A673 (cell line): ENCODE measurements around the gene RNF157. TPM values are rescaled to one million over a fixed set of nuclear protein-coding genes. Genes with fewer than 3 reads are reported as not detected.

Source experiments
- BruUV-seq: library from RNA; stranded (reverse); fragments of 400-500 nt; replicated peaks from 2 replicates; lab custom pipeline; 2021; lab: Mats Ljungman, UMichigan
- CTCF ChIA-PET: fragments of 300-600 bp; sonication (Branson Sonifier 250); formaldehyde crosslinking; loops from one replicate; lab custom pipeline; 2022; ENCODE audit warnings: antibody characterized with exemption; lab: Charles Lee
- POLR2A ChIA-PET: fragments of 300-600 bp; sonication (Branson Sonifier 250); formaldehyde crosslinking; loops from one replicate; lab custom pipeline; 2022; ENCODE audit warnings: antibody characterized with exemption; ENCODE audit not compliant: low non-redundant PET; lab: Charles Lee
- DNase-seq: peaks from one replicate; pipeline ENCODE4 v3.0.0-alpha.2; 2015; ENCODE audit warnings: low spot score
- H3K27ac ChIP-seq: fragments of 200-600 bp; sonication (generic); 2 replicates; pipeline ENCODE4 v1.5.1; 2016; ENCODE audit warnings: mixed run types, low read depth, mild to moderate bottlenecking, mixed read lengths, antibody characterized with exemption, low read length; ENCODE audit not compliant: poor library complexity, severe bottlenecking
- H3K27me3 ChIP-seq: fragments of 200-600 bp; sonication (generic); replicated peaks from 2 replicates; pipeline ENCODE4 v1.6.1; 2017; ENCODE audit warnings: mixed run types, low read depth, mild to moderate bottlenecking, mixed read lengths, antibody characterized with exemption, low read length; ENCODE audit not compliant: insufficient read depth, poor library complexity
- H3K36me3 ChIP-seq: fragments of 200-600 bp; sonication (generic); 2 replicates; pipeline ENCODE4 v1.6.1; 2016; ENCODE audit warnings: mixed run types, mild to moderate bottlenecking, mixed read lengths, antibody characterized with exemption, low read length; ENCODE audit not compliant: insufficient read depth, poor library complexity, severe bottlenecking
- H3K4me1 ChIP-seq: fragments of 200-600 bp; sonication (generic); 2 replicates; pipeline ENCODE4 v1.6.1; 2017; ENCODE audit warnings: mixed run types, mild to moderate bottlenecking, mixed read lengths, antibody characterized with exemption, low read length; ENCODE audit not compliant: insufficient read depth, poor library complexity, severe bottlenecking
- H3K4me3 ChIP-seq: fragments of 200-600 bp; sonication (generic); 2 replicates; pipeline ENCODE4 v1.5.1; 2016; ENCODE audit warnings: low read depth, mixed run types, mild to moderate bottlenecking, mixed read lengths, low read length; ENCODE audit not compliant: poor library complexity, severe bottlenecking
- H3K9me3 ChIP-seq: fragments of 200-600 bp; sonication (generic); 2 replicates; pipeline ENCODE4 v1.6.1; 2016; ENCODE audit warnings: mixed run types, low read depth, mild to moderate bottlenecking, mixed read lengths, antibody characterized with exemption, low read length; ENCODE audit not compliant: poor library complexity, severe bottlenecking
- CTCF ChIP-seq: fragments of 300-800, 200-600 bp; sonication (generic); conservative IDR thresholded peaks from 2 replicates; pipeline ENCODE4 v1.5.1; 2017; ENCODE audit warnings: low read depth, mild to moderate bottlenecking, antibody characterized with exemption, low read length, moderate library complexity, mixed read lengths
- EZH2 ChIP-seq: fragments of 200-600 bp; sonication (generic); IDR thresholded peaks from 2 replicates; pipeline ENCODE4 v1.6.1; 2017; ENCODE audit warnings: borderline replicate concordance, low read depth, mild to moderate bottlenecking, mixed read lengths, antibody characterized with exemption, low read length; ENCODE audit not compliant: poor library complexity, severe bottlenecking
- intact Hi-C: fragments of 100-400 bp; cut with micrococcal nuclease; formaldehyde crosslinking; loops from one replicate; pipeline ENCODE4 v1.10.0; 2022; ENCODE audit not compliant: unreplicated experiment
- total RNA-seq: library from RNA; stranded (reverse); gene quantifications from 2 replicates; pipeline ENCODE4 v1.2.3, GENCODE V29; 2021

Gene RNF157
- total RNA-seq, 1 experiment from 2014 or later: 0.56 TPM

- CTCF ChIA-PET: no interaction called here
- no TSS peak for BruUV-seq
- intact Hi-C loops: no loop called here
- TF ChIP-seq EZH2: no peak
- no peak for TF ChIP-seq CTCF
- Histone ChIP-seq H3K27me3 (peaks cover under 1% of the 10 kb centered on the region), H3K9me3 (no peaks in the 10 kb centered on the region), H3K4me3 (no peak overlapping the region), H3K27ac (no peak overlapping the region), H3K4me1 (no peaks in the 10 kb centered on the region), H3K36me3 (no peaks in the 10 kb centered on the region)
- no peak for DNase-seq
- POLR2A ChIA-PET: no interaction called here
These were observed 16.5 kb downstream of the RNF157 start for GRCh38 chr17:76223802-76224201.

- POLR2A ChIA-PET: no interaction called here
- no TSS peak for BruUV-seq
- DNase-seq: no peak
- no peaks in the 10 kb centered on the region for H3K36me3 ChIP-seq
- H3K4me3 ChIP-seq: no peak overlapping the region
- H3K4me1 ChIP-seq: no peaks in the 10 kb centered on the region
- no peak overlapping the region for H3K27ac ChIP-seq
- H3K9me3 ChIP-seq: no peaks in the 10 kb centered on the region
- no peaks in the 10 kb centered on the region for H3K27me3 ChIP-seq
- TF ChIP-seq CTCF: no peak
- TF ChIP-seq EZH2: no peak
- CTCF ChIA-PET: no interaction called here
- intact Hi-C loops: no loop called here
These were observed 20.5 kb downstream of the RNF157 start for GRCh38 chr17:76219670-76220383.

- no peak for TF ChIP-seq EZH2
- TF ChIP-seq CTCF: no peak
- DNase-seq: no peak
- Histone ChIP-seq H3K4me3 (no peak overlapping the region), H3K4me1 (no peaks in the 10 kb centered on the region), H3K36me3 (no peaks in the 10 kb centered on the region), H3K9me3 (no peaks in the 10 kb centered on the region), H3K27ac (no peak overlapping the region), H3K27me3 (no peaks in the 10 kb centered on the region)
- BruUV-seq: no TSS peak
- CTCF ChIA-PET: interaction anchor here (1.0 kb wide), 1 partner anchor 35 kb away, joined by 4 read pairs; no protein-coding TSS in a partner anchor
- POLR2A ChIA-PET: no interaction called here
- intact Hi-C loops: no loop called here
These were observed 23.2 kb downstream of the RNF157 start for GRCh38 chr17:76217081-76217480.
